A673 (cell line): ENCODE data around the gene SERTAD2. TPM values are rescaled to one million over a fixed set of nuclear protein-coding genes. Genes with fewer than 3 reads are reported as not detected.

Experiments
- BruUV-seq: library from RNA; stranded (reverse); fragments of 400-500 nt; replicated peaks from 2 replicates; lab custom pipeline; 2021; lab: Mats Ljungman, UMichigan
- CTCF ChIA-PET: fragments of 300-600 bp; sonication (Branson Sonifier 250); formaldehyde crosslinking; loops from one replicate; lab custom pipeline; 2022; ENCODE audit warnings: antibody characterized with exemption; lab: Charles Lee
- POLR2A ChIA-PET: fragments of 300-600 bp; sonication (Branson Sonifier 250); formaldehyde crosslinking; loops from one replicate; lab custom pipeline; 2022; ENCODE audit warnings: antibody characterized with exemption; ENCODE audit not compliant: low non-redundant PET; lab: Charles Lee
- DNase-seq: peaks from one replicate; pipeline ENCODE4 v3.0.0-alpha.2; 2015; ENCODE audit warnings: low spot score
- H3K27ac ChIP-seq: fragments of 200-600 bp; sonication (generic); 2 replicates; pipeline ENCODE4 v1.5.1; 2016; ENCODE audit warnings: mixed run types, low read depth, mild to moderate bottlenecking, mixed read lengths, antibody characterized with exemption, low read length; ENCODE audit not compliant: poor library complexity, severe bottlenecking
- H3K27me3 ChIP-seq: fragments of 200-600 bp; sonication (generic); replicated peaks from 2 replicates; pipeline ENCODE4 v1.6.1; 2017; ENCODE audit warnings: mixed run types, low read depth, mild to moderate bottlenecking, mixed read lengths, antibody characterized with exemption, low read length; ENCODE audit not compliant: insufficient read depth, poor library complexity
- H3K36me3 ChIP-seq: fragments of 200-600 bp; sonication (generic); 2 replicates; pipeline ENCODE4 v1.6.1; 2016; ENCODE audit warnings: mixed run types, mild to moderate bottlenecking, mixed read lengths, antibody characterized with exemption, low read length; ENCODE audit not compliant: insufficient read depth, poor library complexity, severe bottlenecking
- H3K4me1 ChIP-seq: fragments of 200-600 bp; sonication (generic); 2 replicates; pipeline ENCODE4 v1.6.1; 2017; ENCODE audit warnings: mixed run types, mild to moderate bottlenecking, mixed read lengths, antibody characterized with exemption, low read length; ENCODE audit not compliant: insufficient read depth, poor library complexity, severe bottlenecking
- H3K4me3 ChIP-seq: fragments of 200-600 bp; sonication (generic); 2 replicates; pipeline ENCODE4 v1.5.1; 2016; ENCODE audit warnings: low read depth, mixed run types, mild to moderate bottlenecking, mixed read lengths, low read length; ENCODE audit not compliant: poor library complexity, severe bottlenecking
- H3K9me3 ChIP-seq: fragments of 200-600 bp; sonication (generic); 2 replicates; pipeline ENCODE4 v1.6.1; 2016; ENCODE audit warnings: mixed run types, low read depth, mild to moderate bottlenecking, mixed read lengths, antibody characterized with exemption, low read length; ENCODE audit not compliant: poor library complexity, severe bottlenecking
- EZH2 ChIP-seq: fragments of 200-600 bp; sonication (generic); IDR thresholded peaks from 2 replicates; pipeline ENCODE4 v1.6.1; 2017; ENCODE audit warnings: borderline replicate concordance, low read depth, mild to moderate bottlenecking, mixed read lengths, antibody characterized with exemption, low read length; ENCODE audit not compliant: poor library complexity, severe bottlenecking
- intact Hi-C: fragments of 100-400 bp; cut with micrococcal nuclease; formaldehyde crosslinking; loops from one replicate; pipeline ENCODE4 v1.10.0; 2022; ENCODE audit not compliant: unreplicated experiment
- total RNA-seq: library from RNA; stranded (reverse); gene quantifications from 2 replicates; pipeline ENCODE4 v1.2.3, GENCODE V29; 2021
- TF ChIP-seq, protein P1 (sequence below): fragments of 300-800, 200-600 bp; sonication (generic); conservative IDR thresholded peaks from 2 replicates; pipeline ENCODE4 v1.5.1; 2017; ENCODE audit warnings: low read depth, mild to moderate bottlenecking, antibody characterized with exemption, low read length, moderate library complexity, mixed read lengths

SERTAD2 gene
- total RNA-seq, 1 experiment from 2014 or later, result 22.2 TPM

DNA sequence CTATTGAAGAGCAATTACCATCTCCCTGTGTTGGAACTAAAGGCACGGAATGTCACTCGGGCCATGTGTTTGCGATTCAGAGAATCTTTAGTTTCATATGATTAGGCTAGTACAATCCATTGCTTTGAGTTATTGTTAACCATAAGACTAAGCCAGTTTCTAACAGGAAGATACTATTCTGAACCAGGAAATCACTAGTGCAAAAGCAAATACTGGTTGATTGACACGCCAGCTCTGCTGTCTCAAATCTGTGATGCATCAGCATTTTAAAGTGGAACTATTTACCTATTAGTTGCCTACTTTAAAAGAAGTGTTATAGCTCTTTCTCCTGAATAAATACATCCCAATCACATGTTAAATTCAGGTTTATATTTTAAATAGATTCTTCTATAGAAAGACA is 67.7 kb downstream of the SERTAD2 start:
- no peak overlapping the region for H3K4me3 ChIP-seq
- no TSS peak for BruUV-seq
- intact Hi-C loops, result loop anchor here (2.0 to 10.0 kb wide), 4 partner anchors 279 to 989 kb away; no protein-coding TSS in a partner anchor
- no peaks in the 10 kb centered on the region for H3K4me1 ChIP-seq
- ChIA-PET CTCF (interaction anchor here (1.2 kb wide), 1 partner anchor 332 kb away, joined by 3 read pairs; no protein-coding TSS in a partner anchor), POLR2A (interaction anchor here (0.5 kb wide), 1 partner anchor 641 kb away, joined by 6 read pairs; the partner anchor contains the start of gene ACTR2)
- no peaks in the 10 kb centered on the region for H3K9me3 ChIP-seq
- no peaks in the 10 kb centered on the region for H3K27me3 ChIP-seq
- peaks cover 18% of the 10 kb centered on the region for H3K36me3 ChIP-seq
- H3K27ac ChIP-seq, result no peak overlapping the region
- no peak for DNase-seq
- TF ChIP-seq, protein P1, sequence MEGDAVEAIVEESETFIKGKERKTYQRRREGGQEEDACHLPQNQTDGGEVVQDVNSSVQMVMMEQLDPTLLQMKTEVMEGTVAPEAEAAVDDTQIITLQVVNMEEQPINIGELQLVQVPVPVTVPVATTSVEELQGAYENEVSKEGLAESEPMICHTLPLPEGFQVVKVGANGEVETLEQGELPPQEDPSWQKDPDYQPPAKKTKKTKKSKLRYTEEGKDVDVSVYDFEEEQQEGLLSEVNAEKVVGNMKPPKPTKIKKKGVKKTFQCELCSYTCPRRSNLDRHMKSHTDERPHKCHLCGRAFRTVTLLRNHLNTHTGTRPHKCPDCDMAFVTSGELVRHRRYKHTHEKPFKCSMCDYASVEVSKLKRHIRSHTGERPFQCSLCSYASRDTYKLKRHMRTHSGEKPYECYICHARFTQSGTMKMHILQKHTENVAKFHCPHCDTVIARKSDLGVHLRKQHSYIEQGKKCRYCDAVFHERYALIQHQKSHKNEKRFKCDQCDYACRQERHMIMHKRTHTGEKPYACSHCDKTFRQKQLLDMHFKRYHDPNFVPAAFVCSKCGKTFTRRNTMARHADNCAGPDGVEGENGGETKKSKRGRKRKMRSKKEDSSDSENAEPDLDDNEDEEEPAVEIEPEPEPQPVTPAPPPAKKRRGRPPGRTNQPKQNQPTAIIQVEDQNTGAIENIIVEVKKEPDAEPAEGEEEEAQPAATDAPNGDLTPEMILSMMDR, result no peak
- no peak for TF ChIP-seq EZH2

- POLR2A ChIA-PET, result no interaction called here
- Histone ChIP-seq H3K27ac (no peak overlapping the region), H3K36me3 (peaks cover 7% of the 10 kb centered on the region), H3K4me1 (no peaks in the 10 kb centered on the region), H3K27me3 (no peaks in the 10 kb centered on the region), H3K4me3 (no peak overlapping the region), H3K9me3 (no peaks in the 10 kb centered on the region)
- TF ChIP-seq, protein P1, result no peak
- TF ChIP-seq EZH2, result no peak
- DNase-seq, result no peak
- CTCF ChIA-PET, result no interaction called here
- BruUV-seq, result no TSS peak
- intact Hi-C loops, result loop anchor here (10.0 kb wide), 1 partner anchor 992 kb away; no protein-coding TSS in a partner anchor
Observed at GRCh38 chr2:64582774-64583340, 70.9 kb downstream of the SERTAD2 start.

- no peaks in the 10 kb centered on the region for H3K4me1 ChIP-seq
- ChIA-PET CTCF (no interaction called here), POLR2A (no interaction called here)
- BruUV-seq, result no TSS peak
- DNase-seq, result no peak
- no peaks in the 10 kb centered on the region for H3K9me3 ChIP-seq
- H3K27ac ChIP-seq, result no peak overlapping the region
- TF ChIP-seq, protein P1, result no peak
- no peak for TF ChIP-seq EZH2
- peaks cover 10% of the 10 kb centered on the region for H3K36me3 ChIP-seq
- H3K4me3 ChIP-seq, result no peak overlapping the region
- intact Hi-C loops, result loop anchor here (10.0 kb wide), 1 partner anchor 993 kb away; no protein-coding TSS in a partner anchor
- no peaks in the 10 kb centered on the region for H3K27me3 ChIP-seq
Observed at GRCh38 chr2:64581777-64582539, 71.8 kb downstream of the SERTAD2 start.

Other genes with a start within 250 kb of the SERTAD2 start
- gene LGALSL, start 199.8 kb downstream of the SERTAD2 start, total RNA-seq, result 5.9 and 7.4 TPM in 2 replicates
- gene AFTPH, start 129.6 kb downstream of the SERTAD2 start, total RNA-seq, result 18.8 and 19.5 TPM in 2 replicates